A673 (cell line): Measurements from ENCODE around the gene ANKRD44. TPM values are rescaled to one million over a fixed set of nuclear protein-coding genes. Genes with fewer than 3 reads are reported as not detected.

Source experiments
- BruUV-seq: library from RNA; stranded (reverse); fragments of 400-500 nt; replicated peaks from 2 replicates; lab custom pipeline; 2021; lab: Mats Ljungman, UMichigan
- CTCF ChIA-PET: fragments of 300-600 bp; sonication (Branson Sonifier 250); formaldehyde crosslinking; loops from one replicate; lab custom pipeline; 2022; ENCODE audit warnings: antibody characterized with exemption; lab: Charles Lee
- POLR2A ChIA-PET: fragments of 300-600 bp; sonication (Branson Sonifier 250); formaldehyde crosslinking; loops from one replicate; lab custom pipeline; 2022; ENCODE audit warnings: antibody characterized with exemption; ENCODE audit not compliant: low non-redundant PET; lab: Charles Lee
- DNase-seq: peaks from one replicate; pipeline ENCODE4 v3.0.0-alpha.2; 2015; ENCODE audit warnings: low spot score
- H3K27ac ChIP-seq: fragments of 200-600 bp; sonication (generic); 2 replicates; pipeline ENCODE4 v1.5.1; 2016; ENCODE audit warnings: mixed run types, low read depth, mild to moderate bottlenecking, mixed read lengths, antibody characterized with exemption, low read length; ENCODE audit not compliant: poor library complexity, severe bottlenecking
- H3K27me3 ChIP-seq: fragments of 200-600 bp; sonication (generic); replicated peaks from 2 replicates; pipeline ENCODE4 v1.6.1; 2017; ENCODE audit warnings: mixed run types, low read depth, mild to moderate bottlenecking, mixed read lengths, antibody characterized with exemption, low read length; ENCODE audit not compliant: insufficient read depth, poor library complexity
- H3K36me3 ChIP-seq: fragments of 200-600 bp; sonication (generic); 2 replicates; pipeline ENCODE4 v1.6.1; 2016; ENCODE audit warnings: mixed run types, mild to moderate bottlenecking, mixed read lengths, antibody characterized with exemption, low read length; ENCODE audit not compliant: insufficient read depth, poor library complexity, severe bottlenecking
- H3K4me1 ChIP-seq: fragments of 200-600 bp; sonication (generic); 2 replicates; pipeline ENCODE4 v1.6.1; 2017; ENCODE audit warnings: mixed run types, mild to moderate bottlenecking, mixed read lengths, antibody characterized with exemption, low read length; ENCODE audit not compliant: insufficient read depth, poor library complexity, severe bottlenecking
- H3K4me3 ChIP-seq: fragments of 200-600 bp; sonication (generic); 2 replicates; pipeline ENCODE4 v1.5.1; 2016; ENCODE audit warnings: low read depth, mixed run types, mild to moderate bottlenecking, mixed read lengths, low read length; ENCODE audit not compliant: poor library complexity, severe bottlenecking
- H3K9me3 ChIP-seq: fragments of 200-600 bp; sonication (generic); 2 replicates; pipeline ENCODE4 v1.6.1; 2016; ENCODE audit warnings: mixed run types, low read depth, mild to moderate bottlenecking, mixed read lengths, antibody characterized with exemption, low read length; ENCODE audit not compliant: poor library complexity, severe bottlenecking
- EZH2 ChIP-seq: fragments of 200-600 bp; sonication (generic); IDR thresholded peaks from 2 replicates; pipeline ENCODE4 v1.6.1; 2017; ENCODE audit warnings: borderline replicate concordance, low read depth, mild to moderate bottlenecking, mixed read lengths, antibody characterized with exemption, low read length; ENCODE audit not compliant: poor library complexity, severe bottlenecking
- intact Hi-C: fragments of 100-400 bp; cut with micrococcal nuclease; formaldehyde crosslinking; loops from one replicate; pipeline ENCODE4 v1.10.0; 2022; ENCODE audit not compliant: unreplicated experiment
- total RNA-seq: library from RNA; stranded (reverse); gene quantifications from 2 replicates; pipeline ENCODE4 v1.2.3, GENCODE V29; 2021
- TF ChIP-seq, protein P1 (sequence below): fragments of 300-800, 200-600 bp; sonication (generic); conservative IDR thresholded peaks from 2 replicates; pipeline ENCODE4 v1.5.1; 2017; ENCODE audit warnings: low read depth, mild to moderate bottlenecking, antibody characterized with exemption, low read length, moderate library complexity, mixed read lengths

ANKRD44 gene
- total RNA-seq, 1 experiment from 2014 or later, result 17.0 TPM

DNA sequence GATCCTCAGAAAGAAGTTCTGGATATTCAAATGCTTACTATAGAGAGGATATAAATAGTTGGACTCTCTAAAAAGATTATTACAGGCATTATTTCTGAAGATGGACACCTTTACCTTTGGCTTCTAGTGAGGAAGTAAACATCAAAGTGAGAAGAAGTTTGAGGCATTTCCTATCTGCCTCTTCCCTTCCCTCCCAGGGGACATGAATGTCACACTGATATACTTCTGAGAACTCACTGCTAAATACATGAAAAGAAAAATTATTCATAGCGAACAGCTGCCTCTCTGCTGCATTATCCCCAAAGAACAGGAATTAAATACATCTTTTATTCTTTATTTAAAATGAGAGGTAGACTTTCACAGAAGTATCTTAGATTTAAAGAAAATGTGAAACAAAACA is 320.5 kb downstream of the ANKRD44 start:
- Histone ChIP-seq H3K9me3 (no peaks in the 10 kb centered on the region), H3K4me1 (peaks cover 48% of the 10 kb centered on the region), H3K36me3 (no peaks in the 10 kb centered on the region), H3K27ac (peak overlapping the region; percentile 45), H3K4me3 (no peak overlapping the region), H3K27me3 (no peaks in the 10 kb centered on the region)
- intact Hi-C loops, result no loop called here
- no TSS peak for BruUV-seq
- CTCF ChIA-PET, result no interaction called here
- no peak for TF ChIP-seq EZH2
- TF ChIP-seq, protein P1, sequence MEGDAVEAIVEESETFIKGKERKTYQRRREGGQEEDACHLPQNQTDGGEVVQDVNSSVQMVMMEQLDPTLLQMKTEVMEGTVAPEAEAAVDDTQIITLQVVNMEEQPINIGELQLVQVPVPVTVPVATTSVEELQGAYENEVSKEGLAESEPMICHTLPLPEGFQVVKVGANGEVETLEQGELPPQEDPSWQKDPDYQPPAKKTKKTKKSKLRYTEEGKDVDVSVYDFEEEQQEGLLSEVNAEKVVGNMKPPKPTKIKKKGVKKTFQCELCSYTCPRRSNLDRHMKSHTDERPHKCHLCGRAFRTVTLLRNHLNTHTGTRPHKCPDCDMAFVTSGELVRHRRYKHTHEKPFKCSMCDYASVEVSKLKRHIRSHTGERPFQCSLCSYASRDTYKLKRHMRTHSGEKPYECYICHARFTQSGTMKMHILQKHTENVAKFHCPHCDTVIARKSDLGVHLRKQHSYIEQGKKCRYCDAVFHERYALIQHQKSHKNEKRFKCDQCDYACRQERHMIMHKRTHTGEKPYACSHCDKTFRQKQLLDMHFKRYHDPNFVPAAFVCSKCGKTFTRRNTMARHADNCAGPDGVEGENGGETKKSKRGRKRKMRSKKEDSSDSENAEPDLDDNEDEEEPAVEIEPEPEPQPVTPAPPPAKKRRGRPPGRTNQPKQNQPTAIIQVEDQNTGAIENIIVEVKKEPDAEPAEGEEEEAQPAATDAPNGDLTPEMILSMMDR, result no peak
- POLR2A ChIA-PET, result no interaction called here
- DNase-seq, result no peak

DNA sequence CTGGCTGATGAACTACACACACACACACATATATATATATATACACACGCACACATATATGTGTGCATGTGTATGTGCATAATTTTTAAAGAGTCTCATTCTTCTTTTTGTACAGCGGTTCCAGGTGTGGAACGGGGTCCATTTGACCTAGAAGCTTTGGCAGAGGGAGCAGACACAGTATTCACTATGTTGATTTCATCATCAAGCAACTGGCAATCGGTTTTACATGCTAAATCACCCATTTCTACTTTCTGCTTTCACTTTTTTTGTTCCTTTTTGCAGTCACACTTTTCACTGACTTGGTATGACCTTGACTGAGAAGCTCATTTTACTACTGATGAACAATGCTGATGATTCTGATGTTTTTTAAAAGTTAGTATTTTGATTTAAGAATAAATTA is 321.1 kb downstream of the ANKRD44 start:
- Histone ChIP-seq H3K27ac (peak overlapping the region; percentile 45), H3K9me3 (no peaks in the 10 kb centered on the region), H3K4me3 (no peak overlapping the region), H3K36me3 (no peaks in the 10 kb centered on the region), H3K4me1 (peaks cover 44% of the 10 kb centered on the region), H3K27me3 (no peaks in the 10 kb centered on the region)
- ChIA-PET CTCF (no interaction called here), POLR2A (interaction anchor here (0.5 kb wide), 1 partner anchor 100 kb away, joined by 12 read pairs; no protein-coding TSS in a partner anchor)
- no peak for DNase-seq
- intact Hi-C loops, result no loop called here
- TF ChIP-seq, protein P1, result no peak
- TF ChIP-seq EZH2, result no peak
- BruUV-seq, result no TSS peak

DNA sequence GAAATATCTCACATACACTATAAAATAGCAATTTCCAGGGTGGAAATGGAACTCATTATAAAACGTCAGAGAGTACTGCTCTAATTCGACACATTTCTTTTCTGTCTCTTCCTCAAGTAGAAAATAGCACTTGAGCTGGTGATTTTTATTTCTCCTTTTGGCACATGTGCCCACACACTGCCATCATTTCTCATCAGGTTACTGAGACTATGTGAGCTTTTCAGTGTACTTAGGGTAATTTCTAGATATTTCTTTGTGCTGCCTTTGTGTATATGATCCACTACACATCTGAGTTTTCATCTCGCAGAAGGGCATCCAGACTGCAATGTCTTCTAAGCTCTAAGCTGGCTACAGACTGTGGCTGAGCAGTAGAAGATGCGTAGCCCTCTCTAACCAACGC is 321.9 kb downstream of the ANKRD44 start:
- Histone ChIP-seq H3K4me1 (peaks cover 48% of the 10 kb centered on the region), H3K4me3 (peak overlapping the region; percentile 1), H3K36me3 (no peaks in the 10 kb centered on the region), H3K9me3 (no peaks in the 10 kb centered on the region), H3K27ac (peak overlapping the region; percentile 95), H3K27me3 (no peaks in the 10 kb centered on the region)
- ChIA-PET POLR2A (interaction anchor here (0.5 to 0.6 kb wide), 2 partner anchors 53 to 99 kb away, joined by 3 to 12 read pairs; no protein-coding TSS in a partner anchor), CTCF (no interaction called here)
- TF ChIP-seq, protein P1, result no peak
- TF ChIP-seq EZH2, result no peak
- intact Hi-C loops, result no loop called here
- peak; percentile 35 for DNase-seq
- BruUV-seq, result no TSS peak
